Activated naive CD4-positive, alpha-beta T cell treated with anti-CD3 and anti-CD28 coated beads, Interleukin-2, amount 50 U/mL, for 24 hours (primary cell): ENCODE measurements around the gene RFWD3.
"Not testable (repeated sequence)": the region's sequence is repeated elsewhere in the genome, so short reads cannot be mapped to it uniquely, and the experiment has no call there.

Experiments
- H3K27ac Mint-ChIP-seq: one replicate; pipeline ENCODE4 v1.8.0; 2021; ENCODE audit warnings: mild to moderate bottlenecking, mixed read lengths
- H3K27me3 Mint-ChIP-seq: one replicate; pipeline ENCODE4 v1.8.0; 2021; ENCODE audit warnings: mixed read lengths
- H3K36me3 Mint-ChIP-seq: one replicate; pipeline ENCODE4 v1.8.0; 2021; ENCODE audit warnings: mixed read lengths
- H3K4me1 Mint-ChIP-seq: one replicate; pipeline ENCODE4 v1.8.0; 2021; ENCODE audit warnings: mixed read lengths
- H3K4me3 Mint-ChIP-seq: one replicate; pipeline ENCODE4 v1.8.0; 2021; ENCODE audit warnings: mild to moderate bottlenecking, mixed read lengths
- H3K9me3 Mint-ChIP-seq: one replicate; pipeline ENCODE4 v1.8.0; 2021; ENCODE audit warnings: mixed read lengths

Gene RFWD3

GRCh38 chr16:74680681-74681080 is 14.0 kb upstream of the RFWD3 start:
- H3K4me3 Mint-ChIP-seq: no peak overlapping the region
- no peak overlapping the region for H3K27ac Mint-ChIP-seq
- peaks cover 3% of the 10 kb centered on the region for H3K4me1 Mint-ChIP-seq
- no peaks in the 10 kb centered on the region for H3K27me3 Mint-ChIP-seq
- H3K9me3 Mint-ChIP-seq: no peaks in the 10 kb centered on the region
- peaks cover 16% of the 10 kb centered on the region for H3K36me3 Mint-ChIP-seq

- peaks cover 16% of the 10 kb centered on the region for H3K36me3 Mint-ChIP-seq
- H3K27ac Mint-ChIP-seq: no peak overlapping the region
- no peaks in the 10 kb centered on the region for H3K9me3 Mint-ChIP-seq
- H3K27me3 Mint-ChIP-seq: no peaks in the 10 kb centered on the region
- H3K4me1 Mint-ChIP-seq: peaks cover 3% of the 10 kb centered on the region
- no peak overlapping the region for H3K4me3 Mint-ChIP-seq
Observed at GRCh38 chr16:74679983-74680382, 13.3 kb upstream of the RFWD3 start.

- no peaks in the 10 kb centered on the region for H3K27me3 Mint-ChIP-seq
- no peaks in the 10 kb centered on the region for H3K4me1 Mint-ChIP-seq
- H3K36me3 Mint-ChIP-seq: peaks cover 15% of the 10 kb centered on the region
- no peaks in the 10 kb centered on the region for H3K9me3 Mint-ChIP-seq
- no peak overlapping the region for H3K27ac Mint-ChIP-seq
- H3K4me3 Mint-ChIP-seq: no peak overlapping the region
Observed at GRCh38 chr16:74677868-74678267, 11.2 kb upstream of the RFWD3 start.

- H3K4me3 Mint-ChIP-seq: no peak overlapping the region
- peak overlapping the region; percentile 9 for H3K27ac Mint-ChIP-seq
- peaks cover 22% of the 10 kb centered on the region for H3K36me3 Mint-ChIP-seq
- no peaks in the 10 kb centered on the region for H3K27me3 Mint-ChIP-seq
- H3K9me3 Mint-ChIP-seq: no peaks in the 10 kb centered on the region
- no peaks in the 10 kb centered on the region for H3K4me1 Mint-ChIP-seq
Observed at GRCh38 chr16:74673876-74674275, 7.2 kb upstream of the RFWD3 start.

GRCh38 chr16:74668877-74669276 is 2.2 kb upstream of the RFWD3 start:
- not testable (repeated sequence) for H3K9me3 Mint-ChIP-seq, H3K4me3 Mint-ChIP-seq, H3K27ac Mint-ChIP-seq

GRCh38 chr16:74667255-74667700 is 601 bp upstream of the RFWD3 start:
- H3K4me1 Mint-ChIP-seq: peaks cover 39% of the 10 kb centered on the region
- peaks cover 20% of the 10 kb centered on the region for H3K36me3 Mint-ChIP-seq
- H3K9me3 Mint-ChIP-seq: no peaks in the 10 kb centered on the region
- H3K27me3 Mint-ChIP-seq: no peaks in the 10 kb centered on the region
- H3K4me3 Mint-ChIP-seq: peak overlapping the region; percentile 90
- H3K27ac Mint-ChIP-seq: peak overlapping the region; percentile 97

More at GRCh38 chr16:74668877-74669276, 2.2 kb upstream of the RFWD3 start:
- peaks cover 23% of the 10 kb centered on the region for H3K4me1 Mint-ChIP-seq
- not testable (repeated sequence) for H3K27me3 Mint-ChIP-seq
- H3K36me3 Mint-ChIP-seq: peaks cover 15% of the 10 kb centered on the region

GRCh38 chr16:74666010-74666421 is 661 bp downstream of the RFWD3 start:
- peaks cover 50% of the 10 kb centered on the region for H3K4me1 Mint-ChIP-seq
- H3K27me3 Mint-ChIP-seq: no peaks in the 10 kb centered on the region
- H3K27ac Mint-ChIP-seq: peak overlapping the region; percentile 8

GRCh38 chr16:74661064-74661463 is 5.6 kb downstream of the RFWD3 start:
- Mint-ChIP-seq H3K27me3 (no peaks in the 10 kb centered on the region), H3K27ac (no peak overlapping the region), H3K4me3 (no peak overlapping the region), H3K36me3 (peaks cover 19% of the 10 kb centered on the region), H3K4me1 (peaks cover 84% of the 10 kb centered on the region), H3K9me3 (no peaks in the 10 kb centered on the region)

More at GRCh38 chr16:74666010-74666421, 661 bp downstream of the RFWD3 start:
- Mint-ChIP-seq H3K36me3 (peaks cover 13% of the 10 kb centered on the region), H3K9me3 (no peaks in the 10 kb centered on the region), H3K4me3 (peak overlapping the region; percentile 90)

GRCh38 chr16:74660383-74660782 is 6.3 kb downstream of the RFWD3 start:
- no peaks in the 10 kb centered on the region for H3K9me3 Mint-ChIP-seq
- H3K36me3 Mint-ChIP-seq: peaks cover 21% of the 10 kb centered on the region
- peaks cover 89% of the 10 kb centered on the region for H3K4me1 Mint-ChIP-seq
- H3K27ac Mint-ChIP-seq: no peak overlapping the region
- H3K27me3 Mint-ChIP-seq: no peaks in the 10 kb centered on the region
- no peak overlapping the region for H3K4me3 Mint-ChIP-seq

GRCh38 chr16:74659041-74659440 is 7.6 kb downstream of the RFWD3 start:
- Mint-ChIP-seq H3K36me3 (peaks cover 23% of the 10 kb centered on the region), H3K27me3 (no peaks in the 10 kb centered on the region), H3K27ac (no peak overlapping the region), H3K9me3 (no peaks in the 10 kb centered on the region), H3K4me1 (peaks cover 94% of the 10 kb centered on the region), H3K4me3 (peak overlapping the region; percentile 31)

- H3K4me1 Mint-ChIP-seq: peaks cover 88% of the 10 kb centered on the region
- peaks cover 17% of the 10 kb centered on the region for H3K36me3 Mint-ChIP-seq
- peak overlapping the region; percentile 31 for H3K4me3 Mint-ChIP-seq
- no peaks in the 10 kb centered on the region for H3K9me3 Mint-ChIP-seq
- H3K27ac Mint-ChIP-seq: no peak overlapping the region
- no peaks in the 10 kb centered on the region for H3K27me3 Mint-ChIP-seq
Observed at GRCh38 chr16:74657870-74658642, 8.6 kb downstream of the RFWD3 start.

- H3K27me3 Mint-ChIP-seq: no peaks in the 10 kb centered on the region
- no peaks in the 10 kb centered on the region for H3K9me3 Mint-ChIP-seq
- H3K4me3 Mint-ChIP-seq: no peak overlapping the region
- peak overlapping the region; percentile 59 for H3K27ac Mint-ChIP-seq
- H3K4me1 Mint-ChIP-seq: peaks cover 66% of the 10 kb centered on the region
- peaks cover 15% of the 10 kb centered on the region for H3K36me3 Mint-ChIP-seq
Observed at GRCh38 chr16:74654536-74655050, 12.1 kb downstream of the RFWD3 start.

GRCh38 chr16:74652883-74653282 is 13.8 kb downstream of the RFWD3 start:
- H3K4me3 Mint-ChIP-seq, H3K9me3 Mint-ChIP-seq, H3K27me3 Mint-ChIP-seq: not testable (repeated sequence)
- Mint-ChIP-seq H3K4me1 (peaks cover 49% of the 10 kb centered on the region), H3K36me3 (peaks cover 15% of the 10 kb centered on the region), H3K27ac (peak overlapping the region; percentile 30)

GRCh38 chr16:74652249-74652648 is 14.4 kb downstream of the RFWD3 start:
- Mint-ChIP-seq H3K36me3 (peaks cover 15% of the 10 kb centered on the region), H3K4me3 (no peak overlapping the region), H3K9me3 (no peaks in the 10 kb centered on the region), H3K27me3 (no peaks in the 10 kb centered on the region), H3K27ac (no peak overlapping the region), H3K4me1 (peaks cover 45% of the 10 kb centered on the region)

- H3K4me3 Mint-ChIP-seq: no peak overlapping the region
- H3K27ac Mint-ChIP-seq: no peak overlapping the region
- no peaks in the 10 kb centered on the region for H3K9me3 Mint-ChIP-seq
- H3K27me3 Mint-ChIP-seq: no peaks in the 10 kb centered on the region
- peaks cover 41% of the 10 kb centered on the region for H3K4me1 Mint-ChIP-seq
- peaks cover 13% of the 10 kb centered on the region for H3K36me3 Mint-ChIP-seq
Observed at GRCh38 chr16:74651841-74652240, 14.8 kb downstream of the RFWD3 start.

GRCh38 chr16:74650966-74651567 is 15.6 kb downstream of the RFWD3 start:
- no peaks in the 10 kb centered on the region for H3K9me3 Mint-ChIP-seq
- peaks cover 12% of the 10 kb centered on the region for H3K36me3 Mint-ChIP-seq
- peaks cover 35% of the 10 kb centered on the region for H3K4me1 Mint-ChIP-seq
- no peak overlapping the region for H3K4me3 Mint-ChIP-seq
- no peak overlapping the region for H3K27ac Mint-ChIP-seq
- no peaks in the 10 kb centered on the region for H3K27me3 Mint-ChIP-seq
